Adrenal gland (tissue), 12 donors: ENCODE results near the gene PTCH1. TPM values are rescaled to one million over a fixed set of nuclear protein-coding genes. Genes with fewer than 3 reads are reported as not detected.

ENCODE experiments used
- DNase-seq, 7 donors: peaks; one replicate each; pipeline ENCODE4 v3.0.0-alpha.2; 2019 to 2020
- H3K27ac ChIP-seq, 5 donors: fragments of 200-600 bp; sonication (generic) in 4 of 5; 1 replicate in 3 of 5; 2 replicates in 2 of 5; pipeline versions ENCODE4 v1.5.1 to v1.8.0; 2016 to 2020; ENCODE audit warnings: mild to moderate bottlenecking in 1 of 5
- H3K27me3 ChIP-seq: fragments of 200-600 bp; 2 replicates; pipeline ENCODE4 v1.8.0; 2021
- H3K36me3 ChIP-seq, 2 donors: fragments of 200-600 bp; replicated peaks in 1 of 2; 1 replicate in 1 of 2; 2 replicates in 1 of 2; pipeline versions ENCODE4 v1.5.1 to v1.8.0; 2018 to 2022
- H3K4me1 ChIP-seq, 2 donors: fragments of 200-600 bp; replicated peaks in 1 of 2; 1 replicate in 1 of 2; 2 replicates in 1 of 2; pipeline versions ENCODE4 v1.5.1 to v1.8.0; 2018 to 2021
- H3K4me3 ChIP-seq, 4 donors: fragments of 200-600 bp; sonication (generic) in 3 of 4; one replicate each; pipeline ENCODE4 v1.5.1; 2016 to 2018
- H3K9me3 ChIP-seq, 3 donors: fragments of 200-600 bp; sonication (generic) in 1 of 3; replicated peaks in 1 of 3; 1 replicate in 2 of 3; 2 replicates in 1 of 3; pipeline versions ENCODE4 v1.5.1 to v1.8.0; 2016 to 2021
- POLR2A ChIP-seq, 2 donors: fragments of 450-650 bp; IDR thresholded peaks; one replicate each; pipeline ENCODE4 v1.6.1; 2017; ENCODE audit warnings: antibody characterized with exemption in 2 of 2, mild to moderate bottlenecking in 2 of 2, moderate library complexity in 1 of 2
- WGBS, 4 donors: extraction: QIAGEN DNeasy Blood & Tissue Kit in 2 of 4; methylation state at CpG; one replicate each; pipeline versions ENCODE4 v1.1.5 to v1.1.7; 2013 to 2017; 5-methylcytosine and 5-hydroxymethylcytosine counted together
- intact Hi-C, 2 donors: fragments of 100-400 bp; cut with DNase I; formaldehyde crosslinking; loops; one replicate each; pipeline versions ENCODE4 v1.14.1 to v1.15.0; 2022 to 2023
- polyA plus RNA-seq, 3 donors: library from polyadenylated mRNA; stranded (reverse); fragments of 200-250 nt in 2 of 3; fragments of 350-450 nt in 1 of 3; fragmentation: Illumina TruSeq in 1 of 3; extraction: RNeasy Lipid Tissue Mini Kit (QIAGEN cat#74804) in 1 of 3; gene quantifications; one replicate each; pipeline ENCODE4 v1.2.3, GENCODE V29; 2013 to 2014
- total RNA-seq, 9 donors: library from RNA; depleted of rRNA in 4 of 9; stranded (reverse); fragments of >200 nt in 4 of 9; fragments of 120-200 nt in 1 of 9; fragmentation: NEBNext Ultra II Directional in 1 of 9; extraction: Animal tissue kit (Norgen Biotek cat#: 25700) in 1 of 9; gene quantifications; one replicate each; pipeline versions ENCODE4 v1.1.0 to v1.2.4, GENCODE V29; 2013 to 2023
- TF ChIP-seq, protein P1 (sequence below), 6 experiments: fragments of 450-650 bp in 4 of 6; fragments of 200-600 bp in 2 of 6; sonication (generic) in 1 of 6; IDR thresholded peaks; 1 replicate in 5 of 6; 2 replicates in 1 of 6; pipeline versions ENCODE4 v1.5.1 to v1.8.0; 2016 to 2021; ENCODE audit warnings: antibody characterized with exemption in 6 of 6, mild to moderate bottlenecking in 2 of 6, moderate library complexity in 1 of 6
- donor health status: healthy with polysubstance abuse.
- donor health status: Bipolar disorder and iron deficiency.
- donor health status: DM: yes; HTN: yes; CAD: no.
- donor health status: DM: no; HTN: no; CAD: no.
- donor health status: DM: no; HTN: no; CAD: no.
- donor health status: DM: yes; HTN: yes; CAD: no.

The PTCH1 gene
- total and polyA plus RNA-seq, 12 donors, result 2.5 to 29.8 (median 9.7) TPM

DNA sequence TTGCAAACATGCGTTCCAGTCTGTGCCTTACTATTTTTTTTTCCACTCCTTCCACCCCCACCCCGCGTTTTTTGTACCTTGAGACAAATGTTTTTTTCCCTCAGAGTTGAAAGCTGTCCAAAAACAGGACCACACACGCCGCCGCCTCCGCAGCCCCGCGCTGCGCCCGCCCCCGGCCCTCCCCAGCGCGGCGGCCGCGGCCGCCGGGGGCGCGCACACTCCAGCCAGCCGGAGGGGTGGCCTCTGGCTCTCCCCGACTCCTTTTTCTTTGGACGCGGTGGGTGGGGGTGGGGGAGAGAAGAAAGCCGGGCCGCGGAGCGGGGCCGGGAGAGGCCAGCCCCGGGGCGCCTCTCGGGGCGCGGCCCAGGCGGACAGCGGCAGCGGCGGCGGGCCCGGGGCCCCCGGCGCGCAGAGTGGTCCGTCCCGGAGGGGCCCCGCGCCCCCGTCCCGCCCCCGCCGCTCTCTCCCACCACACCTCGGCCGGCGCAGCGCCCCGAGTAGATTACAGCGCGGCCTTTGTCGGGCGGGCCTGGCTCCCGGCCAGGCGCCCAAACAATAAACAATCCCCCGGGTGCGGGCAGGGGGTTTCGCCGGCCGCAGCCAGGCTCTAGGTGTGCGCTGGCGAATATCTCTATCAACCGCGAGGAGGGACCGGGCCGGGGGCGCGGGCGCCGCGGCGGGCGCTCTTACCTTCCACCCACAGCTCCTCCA lies 10.9 kb downstream of the PTCH1 start:
- Histone ChIP-seq H3K36me3 (no peaks in the 10 kb centered on the region), H3K4me1 (peaks cover 9 to 12% of the 10 kb centered on the region in 2 donors), H3K27me3 (no peaks in the 10 kb centered on the region), H3K27ac (peak overlapping the region; percentile 48 to 90 (median 76)), H3K4me3 (peak overlapping the region in 3 of 4 donors; percentile 77 to 95 (median 81)), H3K9me3 (no peaks in the 10 kb centered on the region)
- no peak for TF ChIP-seq POLR2A (IDR thresholded peaks at IDR 0.05)
- TF ChIP-seq, protein P1, sequence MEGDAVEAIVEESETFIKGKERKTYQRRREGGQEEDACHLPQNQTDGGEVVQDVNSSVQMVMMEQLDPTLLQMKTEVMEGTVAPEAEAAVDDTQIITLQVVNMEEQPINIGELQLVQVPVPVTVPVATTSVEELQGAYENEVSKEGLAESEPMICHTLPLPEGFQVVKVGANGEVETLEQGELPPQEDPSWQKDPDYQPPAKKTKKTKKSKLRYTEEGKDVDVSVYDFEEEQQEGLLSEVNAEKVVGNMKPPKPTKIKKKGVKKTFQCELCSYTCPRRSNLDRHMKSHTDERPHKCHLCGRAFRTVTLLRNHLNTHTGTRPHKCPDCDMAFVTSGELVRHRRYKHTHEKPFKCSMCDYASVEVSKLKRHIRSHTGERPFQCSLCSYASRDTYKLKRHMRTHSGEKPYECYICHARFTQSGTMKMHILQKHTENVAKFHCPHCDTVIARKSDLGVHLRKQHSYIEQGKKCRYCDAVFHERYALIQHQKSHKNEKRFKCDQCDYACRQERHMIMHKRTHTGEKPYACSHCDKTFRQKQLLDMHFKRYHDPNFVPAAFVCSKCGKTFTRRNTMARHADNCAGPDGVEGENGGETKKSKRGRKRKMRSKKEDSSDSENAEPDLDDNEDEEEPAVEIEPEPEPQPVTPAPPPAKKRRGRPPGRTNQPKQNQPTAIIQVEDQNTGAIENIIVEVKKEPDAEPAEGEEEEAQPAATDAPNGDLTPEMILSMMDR (IDR thresholded peaks at IDR 0.05), result peak in 1 of 6 experiments; percentile 13
- DNase-seq, result peak in 4 of 7 donors; percentile 28 to 52 (median 40)
- 1 to 2% (median 1%) methylated on average over 4 to 81 of the region's 81 CpGs for WGBS, 4 donors
- intact Hi-C loops, result loop anchor here (5.0 to 10.0 kb wide), 2 partner anchors 189 to 191 kb away; partner anchors contain the start of gene FANCC (in 2 of the 2)

DNA sequence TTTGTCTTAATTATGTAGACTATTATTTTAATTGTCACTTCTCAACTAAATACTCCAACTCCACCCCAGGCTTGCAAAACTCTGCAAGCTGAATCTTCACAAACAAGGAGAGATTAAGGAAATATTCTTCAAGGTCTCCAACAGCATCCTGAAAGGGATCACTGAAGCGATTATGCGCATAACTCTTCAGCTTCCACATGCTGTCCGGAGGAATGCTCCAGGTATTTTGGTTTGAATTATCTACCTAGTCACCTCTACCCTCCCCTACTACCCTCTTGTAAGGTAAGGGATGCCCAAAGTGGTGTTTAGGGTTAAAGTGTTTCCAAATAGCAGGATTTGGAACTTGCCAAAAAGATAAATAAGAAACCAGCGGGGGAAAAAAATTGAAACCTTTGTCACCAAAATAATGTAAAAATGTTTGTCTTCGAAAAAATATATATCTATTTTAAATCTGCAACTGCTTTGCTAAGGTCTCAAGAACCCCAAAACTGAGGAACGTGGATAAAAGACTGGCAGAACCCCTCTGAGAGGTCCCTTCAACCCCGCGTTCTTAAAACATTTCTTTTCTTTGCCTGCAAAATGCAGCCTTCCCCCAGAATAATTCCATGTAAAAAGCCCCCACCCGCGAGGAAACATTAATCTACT lies 11.6 kb downstream of the PTCH1 start:
- Histone ChIP-seq H3K4me1 (peaks cover 9 to 12% of the 10 kb centered on the region in 2 donors), H3K4me3 (peak overlapping the region in 1 of 4 donors; percentile 95), H3K9me3 (no peaks in the 10 kb centered on the region), H3K27ac (peak overlapping the region in 1 of 5 donors; percentile 90), H3K27me3 (no peaks in the 10 kb centered on the region), H3K36me3 (no peaks in the 10 kb centered on the region)
- no peak for TF ChIP-seq POLR2A (IDR thresholded peaks at IDR 0.05)
- TF ChIP-seq, protein P1 (IDR thresholded peaks at IDR 0.05), result no peak
- 20 to 23% (median 21%) methylated on average over 10 of the region's 10 CpGs for WGBS, 4 donors
- intact Hi-C loops, result loop anchor here (5.0 to 10.0 kb wide), 2 partner anchors 188 to 190 kb away; partner anchors contain the start of gene FANCC (in 2 of the 2)
- DNase-seq, result no peak

DNA sequence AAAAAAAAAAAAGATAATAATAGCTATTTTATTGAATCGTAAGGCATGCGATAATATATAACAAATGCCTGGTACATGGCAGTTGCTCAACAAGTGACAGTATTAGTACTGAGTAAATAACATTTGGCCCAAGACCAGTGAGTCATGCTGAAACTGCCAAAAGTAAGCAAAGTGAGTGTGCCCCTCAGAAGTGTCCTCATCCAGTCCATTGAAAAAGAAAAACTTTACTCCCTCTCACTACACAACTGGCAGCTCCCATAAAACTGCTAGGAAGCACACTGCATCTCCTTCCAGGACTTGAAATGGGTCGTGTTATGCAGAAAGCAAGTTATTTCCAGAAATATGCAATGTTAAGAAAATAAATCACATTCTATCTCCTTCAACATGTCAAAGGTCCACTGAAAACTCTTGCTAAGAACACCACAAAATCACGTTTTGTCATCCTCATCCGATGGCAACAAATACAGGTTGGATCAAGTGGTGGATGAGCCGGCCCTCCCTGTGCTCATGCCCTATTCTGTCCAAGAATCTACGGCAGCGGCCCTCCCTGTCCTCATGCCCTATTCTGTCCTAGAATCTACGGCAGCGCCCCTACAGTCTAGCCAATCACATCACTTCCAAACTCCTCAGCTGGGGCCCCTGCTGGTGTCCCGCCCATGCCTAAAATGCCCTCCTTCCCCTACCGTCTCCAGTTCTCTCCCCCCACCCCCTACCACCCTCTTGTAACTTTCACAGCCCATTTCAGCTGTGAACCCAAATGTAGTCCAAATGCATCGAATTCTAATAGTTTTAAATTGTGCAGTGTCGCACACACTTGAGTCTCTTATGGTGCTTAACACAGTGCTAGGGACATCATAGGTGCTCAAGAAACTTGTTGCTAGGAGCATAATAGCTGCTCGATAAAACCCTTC lies 12.5 kb downstream of the PTCH1 start:
- Histone ChIP-seq H3K27me3 (no peaks in the 10 kb centered on the region), H3K27ac (peak overlapping the region in 1 of 5 donors; percentile 75), H3K9me3 (no peaks in the 10 kb centered on the region), H3K4me1 (peaks cover under 1 to 6% of the 10 kb centered on the region in 2 donors), H3K36me3 (no peaks in the 10 kb centered on the region), H3K4me3 (peak overlapping the region in 1 of 4 donors; percentile 95)
- 66 to 70% (median 68%) methylated on average over 15 of the region's 15 CpGs for WGBS, 4 donors
- TF ChIP-seq, protein P1 (IDR thresholded peaks at IDR 0.05), result no peak
- no peak for TF ChIP-seq POLR2A (IDR thresholded peaks at IDR 0.05)
- intact Hi-C loops, result loop anchor here in 1 of 2 donors (10.0 kb wide), 1 partner anchor 190 kb away; the partner anchor contains the start of gene FANCC
- peak in 1 of 7 donors; percentile 31 for DNase-seq
